ENCODE data around the gene GFPT2. TPM values are rescaled to one million over a fixed set of nuclear protein-coding genes. Genes with fewer than 3 reads are reported as not detected.

The GFPT2 gene
- total and polyA plus RNA-seq, 2 of the 4 experiments (the other 2 are of a cell fraction) = 20.3 to 20.8 TPM

- dilution Hi-C loops (cut with HindIII; ENCODE audit: low sequenced_read_pairs, unreplicated experiment) = no loop called here
- H3K4me1 ChIP-seq (ENCODE audit: control insufficient read depth, insufficient read depth, low read length) = no peaks in the 10 kb centered on the region
These were observed 20.3 kb upstream of the GFPT2 start for GRCh38 chr5:180373454-180373853.

More at GRCh38 chr5:180373454-180373853, 20.3 kb upstream of the GFPT2 start:
- in situ Hi-C loops (cut with MboI; ENCODE audit: low sequenced_read_pairs) = no loop called here
- Histone ChIP-seq H4K8ac (ENCODE audit: low read depth in 2 of 2, low read length in 2 of 2) (no peak overlapping the region), H3K36me3 (ENCODE audit: control insufficient read depth, insufficient read depth, low read length) (no peaks in the 10 kb centered on the region), H3K18ac (ENCODE audit: low read depth, low read length) (no peak overlapping the region), H3K56ac (ENCODE audit: extremely low read depth, insufficient read depth, low read length) (no peak overlapping the region), H4K20me1 (ENCODE audit: insufficient read depth, low read length) (no peaks in the 10 kb centered on the region), H3K4ac (ENCODE audit: low read depth, low read length) (no peak overlapping the region), H3K4me2 (ENCODE audit: low read depth, low read length) (no peak overlapping the region), H3K9me1 (ENCODE audit: insufficient read depth, low read length) (no peaks in the 10 kb centered on the region), H3K27me3 (ENCODE audit: control insufficient read depth, insufficient read depth, low read length) (no peaks in the 10 kb centered on the region; the same call in none of the 2 replicates), H2AK9ac (replicated peaks; ENCODE audit: low read depth, low read length, poor library complexity) (no peak overlapping the region), H3K9ac (ENCODE audit: low read depth, low read length) (no peak overlapping the region), H2BK5ac (ENCODE audit: low read depth, low read length, poor library complexity, severe bottlenecking) (no peak overlapping the region), H3K27ac (ENCODE audit: insufficient read depth, low read length) (no peak overlapping the region), H3K4me3 (ENCODE audit: insufficient read depth, low read depth, low read length) (no peak overlapping the region), H3K9me3 (ENCODE audit: control insufficient read depth, insufficient read depth, low read length) (no peaks in the 10 kb centered on the region), H4K91ac (ENCODE audit: insufficient read depth, low read depth, low read length) (no peak overlapping the region), H3K79me1 (ENCODE audit: low read depth in 1 of 2, low read length in 2 of 2) (no peaks in the 10 kb centered on the region), H2AFZ (replicated peaks; ENCODE audit: low read length, poor library complexity) (no peak overlapping the region), H3K23ac (ENCODE audit: low read depth, low read length) (no peak overlapping the region), H2BK120ac (ENCODE audit: low read depth, low read length) (no peak overlapping the region), H2BK20ac (ENCODE audit: low read depth, low read length) (no peak overlapping the region), H4K5ac (ENCODE audit: low read depth, low read length) (no peak overlapping the region), H3K14ac (replicated peaks; ENCODE audit: low read depth, low read length) (no peak overlapping the region), H2BK15ac (ENCODE audit: low read depth, low read length) (no peak overlapping the region), H2AK5ac (ENCODE audit: low read depth, low read length) (no peak overlapping the region)
- ATAC-seq (ENCODE audit: low read depth) = no peak
- WGBS, 2 experiments (ENCODE audit: extremely low coverage in 2 of 2, insufficient read length in 1 of 2) = 86% methylated on average over 2 of the region's 5 CpGs; no CpG with 5 or more reads in 1 of the 2 experiments
- no peak for DNase-seq
- CTCF ChIA-PET = no interaction called here
- POLR2A ChIA-PET (ENCODE audit: unreplicated experiment) = no interaction called here
- TF ChIP-seq CTCF (conservative IDR thresholded peaks at IDR 0.05; ENCODE audit: low read depth, low read length) (no peak), RFX5 (IDR thresholded peaks at IDR 0.05; ENCODE audit: low read depth, low read length) (no peak), CHD1 (IDR thresholded peaks at IDR 0.05; ENCODE audit: low read depth, low read length) (no peak), POLR2A (IDR thresholded peaks at IDR 0.05; ENCODE audit: low read depth, low read length) (no peak), RAD21 (IDR thresholded peaks at IDR 0.05; ENCODE audit: low read length) (no peak), CEBPB (IDR thresholded peaks at IDR 0.05; ENCODE audit: low read depth, low read length) (no peak), SMC3 (IDR thresholded peaks at IDR 0.05; ENCODE audit: low read depth, low read length) (no peak)
- intact Hi-C loops (cut with micrococcal nuclease) = no loop called here
- BruUV-seq (replicated peaks) = no TSS peak

Data from IMR-90 (cell line).